GM12878 (cell line): Measurements from ENCODE around the gene MYO18B. TPM values are rescaled to one million over a fixed set of nuclear protein-coding genes. Genes with fewer than 3 reads are reported as not detected.

Experiments used
- ATAC-seq: fragments of 200-7000 bp; cut with Tn5 transposase; 3 replicates; pipeline ENCODE4 v1.9.1; 2020; ENCODE audit warnings: mild to moderate bottlenecking, moderate library complexity
- BruUV-seq: library from RNA; stranded (reverse); fragments of 400-500 nt; replicated peaks from 2 replicates; lab custom pipeline; 2021; lab: Mats Ljungman, UMichigan
- CTCF ChIA-PET: fragments of 300-600 bp; sonication (Branson Sonifier 250); formaldehyde crosslinking; extraction: SDS; loops from one replicate; lab custom pipeline; 2021; ENCODE audit warnings: inconsistent platforms; lab: Yijun Ruan, JAX
- POLR2A ChIA-PET: fragments of 350-600 bp; formaldehyde crosslinking; extraction: SDS; loops from one replicate; lab custom pipeline; 2021; ENCODE audit warnings: inconsistent platforms; lab: Charles Lee
- RAD21 ChIA-PET: fragments of 300-600 bp; sonication (Branson Sonifier 250); formaldehyde crosslinking; loops from one replicate; lab custom pipeline; 2023; ENCODE audit warnings: antibody characterized with exemption; ENCODE audit not compliant: unreplicated experiment; lab: Charles Lee
- SMC1A ChIA-PET: fragments of 300-600 bp; sonication (Branson Sonifier 250); formaldehyde crosslinking; loops from one replicate; lab custom pipeline; 2023; ENCODE audit not compliant: unreplicated experiment, uncharacterized antibody; lab: Charles Lee
- DNase-seq: peaks from one replicate; pipeline ENCODE4 v3.0.0-alpha.2; 2011; ENCODE audit warnings: low read depth, low spot score
- FAIRE-seq: peaks from 3 replicates; lab custom pipeline; 2011; peaks lifted over from hg19 to GRCh38; lab: Jason Lieb, UNC
- H2AFZ ChIP-seq: 2 replicates; pipeline ENCODE4 v1.6.0; 2011; ENCODE audit warnings: low read depth, low read length, control low read depth; ENCODE audit not compliant: control insufficient read depth
- H3K27ac ChIP-seq: 2 replicates; pipeline ENCODE4 v1.5.1; 2011; ENCODE audit warnings: control low read depth; ENCODE audit not compliant: control insufficient read depth, insufficient read depth
- H3K27me3 ChIP-seq, 2 experiments: replicated peaks in 1 of 2; 2 replicates each; pipeline versions ENCODE4 v1.6.0 to v1.6.1; 2011; ENCODE audit warnings: low read length in 1 of 2; ENCODE audit not compliant: control insufficient read depth in 2 of 2, insufficient read depth in 2 of 2
- H3K36me3 ChIP-seq, 2 experiments: 2 replicates each; pipeline ENCODE4 v1.5.1; 2011; ENCODE audit warnings: low read length in 1 of 2; ENCODE audit not compliant: control insufficient read depth in 2 of 2, insufficient read depth in 2 of 2
- H3K4me1 ChIP-seq: 2 replicates; pipeline ENCODE4 v1.6.1; 2011; ENCODE audit warnings: mild to moderate bottlenecking, low read length, moderate library complexity, mixed read lengths; ENCODE audit not compliant: control insufficient read depth, insufficient read depth
- H3K4me2 ChIP-seq: 2 replicates; pipeline ENCODE4 v1.6.0; 2011; ENCODE audit warnings: control low read depth; ENCODE audit not compliant: control insufficient read depth, insufficient read depth
- H3K4me3 ChIP-seq: fragments of 200-600 bp; sonication (generic); 2 replicates; pipeline ENCODE4 v1.5.1; 2016
- H3K79me2 ChIP-seq: 2 replicates; pipeline ENCODE4 v1.6.0; 2011; ENCODE audit warnings: low read length; ENCODE audit not compliant: control insufficient read depth, insufficient read depth
- H3K9ac ChIP-seq: 2 replicates; pipeline ENCODE4 v1.8.0; 2011; ENCODE audit warnings: low read length, control low read depth, mixed read lengths; ENCODE audit not compliant: control insufficient read depth, insufficient read depth
- H3K9me3 ChIP-seq: replicated peaks from 3 replicates; pipeline ENCODE4 v1.5.1; 2011; ENCODE audit warnings: mild to moderate bottlenecking, low read length; ENCODE audit not compliant: control insufficient read depth, insufficient read depth
- H4K20me1 ChIP-seq: 2 replicates; pipeline ENCODE4 v1.6.0; 2011; ENCODE audit not compliant: control insufficient read depth, insufficient read depth
- ASH2L ChIP-seq: fragments of 300-600, 200-600 bp; sonication (generic); IDR thresholded peaks from 2 replicates; pipeline ENCODE4 v1.6.1; 2017; ENCODE audit warnings: low read depth, mild to moderate bottlenecking, borderline replicate concordance
- CBX3 ChIP-seq: fragments of 200-600 bp; sonication (generic); IDR thresholded peaks from 2 replicates; pipeline ENCODE4 v1.6.1; 2016; ENCODE audit warnings: low read depth, borderline replicate concordance
- CEBPB ChIP-seq, 2 experiments: fragments of 150-350 bp in 1 of 2; IDR thresholded peaks; 2 replicates each; pipeline ENCODE4 v1.6.1; 2012 to 2014; ENCODE audit warnings: low read depth in 2 of 2, low read length in 2 of 2, borderline replicate concordance in 1 of 2, inconsistent platforms in 1 of 2
- KAT2A ChIP-seq: conservative IDR thresholded peaks from 2 replicates; pipeline ENCODE4 v1.6.1; 2011; ENCODE audit warnings: low read depth, low read length; ENCODE audit not compliant: control insufficient read depth
- MYB ChIP-seq: fragments of 150-350 bp; IDR thresholded peaks from 2 replicates; pipeline ENCODE4 v1.6.1; 2014; ENCODE audit warnings: mild to moderate bottlenecking, low read depth, low read length, borderline replicate concordance
- NFIC ChIP-seq: IDR thresholded peaks from 2 replicates; pipeline ENCODE4 v1.6.1; 2012; ENCODE audit warnings: low read depth, mild to moderate bottlenecking, inconsistent platforms, low read length, moderate library complexity
- POLR2AphosphoS5 ChIP-seq: IDR thresholded peaks from 2 replicates; pipeline ENCODE4 v1.6.1; 2011; ENCODE audit warnings: mild to moderate bottlenecking, low read length, inconsistent platforms
- WGBS: methylation state at CpG from one replicate; pipeline ENCODE4 v1.1.6; 2016; ENCODE audit warnings: low lambda C conversion rate; ENCODE audit not compliant: insufficient replicate concordance, insufficient coverage; ENCODE audit errors: missing lambda C conversion rate; 5-methylcytosine and 5-hydroxymethylcytosine counted together
- in situ Hi-C: fragments of 300-500 bp; cut with MboI; formaldehyde crosslinking; loops from 9 replicates; pipeline ENCODE4 v1.14.3; 2018; ENCODE audit warnings: mixed read lengths
- intact Hi-C: fragments of 100-400 bp; cut with micrococcal nuclease; formaldehyde crosslinking; loops from one replicate; pipeline ENCODE4 v1.14.2; 2022; ENCODE audit not compliant: unreplicated experiment
- polyA plus RNA-seq, 11 experiments: library from polyadenylated mRNA; depleted of rRNA in 4 of 11; unstranded in 6 of 11; stranded (reverse) in 5 of 11; fragments of >200 nt; fragmentation: Nextera tagmentation in 4 of 11; fragmentation: Illumina TruSeq in 1 of 11; extraction: Ambion mirVana in 4 of 11; extraction: Trizol in 1 of 11; gene quantifications; 1 replicate in 1 of 11; 2 replicates in 10 of 11; pipeline versions ENCODE4 v1.2.1 to v1.2.3, GENCODE V29; 2011 to 2016; ENCODE audit warnings: inconsistent platforms in 2 of 11, missing spikeins in 2 of 11, low read depth in 1 of 11
- total RNA-seq, 4 experiments: library from RNA; depleted of rRNA in 3 of 4; stranded (reverse); fragments of >200 nt in 3 of 4; fragmentation: Illumina TruSeq in 1 of 4; extraction: Trizol in 1 of 4; gene quantifications; 2 replicates each; pipeline versions ENCODE4 v1.2.1 to v1.2.3, GENCODE V29; 2013 to 2021
- TF ChIP-seq, protein P1 (sequence below): IDR thresholded peaks from 2 replicates; pipeline ENCODE4 v1.6.1; 2012; ENCODE audit warnings: low read length, inconsistent platforms
- TF ChIP-seq, protein P2 (sequence below): fragments of 450-650 bp; IDR thresholded peaks from 2 replicates; pipeline ENCODE4 v1.6.1; 2017; ENCODE audit warnings: antibody characterized with exemption, mild to moderate bottlenecking, moderate library complexity

The MYO18B gene
- total and polyA plus RNA-seq, 10 of the 15 experiments (the other 5 are each of a cell fraction or from before 2014, with no cell fraction given), result 0.05 to 2.1 (median 0.51) TPM; not detected in 1

DNA sequence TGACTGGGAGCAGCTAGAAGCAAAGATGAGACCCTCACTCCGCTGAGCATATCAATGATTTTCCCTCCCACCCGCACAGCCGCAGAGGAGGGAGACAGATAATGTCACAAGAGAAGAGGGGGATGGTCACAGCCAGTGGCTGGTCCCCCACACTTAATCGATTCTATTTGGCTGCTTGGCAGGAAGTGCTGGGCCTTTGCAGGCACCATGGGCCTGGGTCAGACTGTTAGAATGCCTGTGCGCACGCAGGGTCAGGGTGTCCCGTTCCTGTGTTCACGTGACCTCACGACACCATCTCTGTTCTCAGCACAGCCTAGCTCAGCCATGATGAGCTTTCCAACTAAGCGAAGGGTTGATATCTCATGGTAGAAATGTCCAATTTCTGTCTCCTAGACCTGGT, 107.0 kb downstream of the MYO18B start:
- BruUV-seq, result no TSS peak
- Histone ChIP-seq H3K4me2 (no peak overlapping the region), H3K9ac (no peak overlapping the region), H3K27me3 (no peaks in the 10 kb centered on the region), H3K27ac (no peak overlapping the region), H4K20me1 (no peaks in the 10 kb centered on the region), H3K36me3 (no peaks in the 10 kb centered on the region), H2AFZ (no peak overlapping the region), H3K9me3 (no peaks in the 10 kb centered on the region), H3K79me2 (no peaks in the 10 kb centered on the region), H3K4me3 (no peak overlapping the region), H3K4me1 (peaks cover 17% of the 10 kb centered on the region)
- CTCF ChIA-PET, result no interaction called here
- in situ Hi-C loops, result no loop called here
- TF ChIP-seq CEBPB (IDR thresholded peaks at IDR 0.05; ENCODE audit: borderline replicate concordance in 1 of 2, low read depth in 2 of 2, low read length in 2 of 2), result no peak
- no peak for TF ChIP-seq MYB
- TF ChIP-seq NFIC, result no peak
- no peak for TF ChIP-seq POLR2AphosphoS5
- no peak for TF ChIP-seq ASH2L
- TF ChIP-seq CBX3, result no peak
- TF ChIP-seq, protein P1, sequence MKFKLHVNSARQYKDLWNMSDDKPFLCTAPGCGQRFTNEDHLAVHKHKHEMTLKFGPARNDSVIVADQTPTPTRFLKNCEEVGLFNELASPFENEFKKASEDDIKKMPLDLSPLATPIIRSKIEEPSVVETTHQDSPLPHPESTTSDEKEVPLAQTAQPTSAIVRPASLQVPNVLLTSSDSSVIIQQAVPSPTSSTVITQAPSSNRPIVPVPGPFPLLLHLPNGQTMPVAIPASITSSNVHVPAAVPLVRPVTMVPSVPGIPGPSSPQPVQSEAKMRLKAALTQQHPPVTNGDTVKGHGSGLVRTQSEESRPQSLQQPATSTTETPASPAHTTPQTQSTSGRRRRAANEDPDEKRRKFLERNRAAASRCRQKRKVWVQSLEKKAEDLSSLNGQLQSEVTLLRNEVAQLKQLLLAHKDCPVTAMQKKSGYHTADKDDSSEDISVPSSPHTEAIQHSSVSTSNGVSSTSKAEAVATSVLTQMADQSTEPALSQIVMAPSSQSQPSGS, result no peak
- no peak for TF ChIP-seq KAT2A
- TF ChIP-seq, protein P2, sequence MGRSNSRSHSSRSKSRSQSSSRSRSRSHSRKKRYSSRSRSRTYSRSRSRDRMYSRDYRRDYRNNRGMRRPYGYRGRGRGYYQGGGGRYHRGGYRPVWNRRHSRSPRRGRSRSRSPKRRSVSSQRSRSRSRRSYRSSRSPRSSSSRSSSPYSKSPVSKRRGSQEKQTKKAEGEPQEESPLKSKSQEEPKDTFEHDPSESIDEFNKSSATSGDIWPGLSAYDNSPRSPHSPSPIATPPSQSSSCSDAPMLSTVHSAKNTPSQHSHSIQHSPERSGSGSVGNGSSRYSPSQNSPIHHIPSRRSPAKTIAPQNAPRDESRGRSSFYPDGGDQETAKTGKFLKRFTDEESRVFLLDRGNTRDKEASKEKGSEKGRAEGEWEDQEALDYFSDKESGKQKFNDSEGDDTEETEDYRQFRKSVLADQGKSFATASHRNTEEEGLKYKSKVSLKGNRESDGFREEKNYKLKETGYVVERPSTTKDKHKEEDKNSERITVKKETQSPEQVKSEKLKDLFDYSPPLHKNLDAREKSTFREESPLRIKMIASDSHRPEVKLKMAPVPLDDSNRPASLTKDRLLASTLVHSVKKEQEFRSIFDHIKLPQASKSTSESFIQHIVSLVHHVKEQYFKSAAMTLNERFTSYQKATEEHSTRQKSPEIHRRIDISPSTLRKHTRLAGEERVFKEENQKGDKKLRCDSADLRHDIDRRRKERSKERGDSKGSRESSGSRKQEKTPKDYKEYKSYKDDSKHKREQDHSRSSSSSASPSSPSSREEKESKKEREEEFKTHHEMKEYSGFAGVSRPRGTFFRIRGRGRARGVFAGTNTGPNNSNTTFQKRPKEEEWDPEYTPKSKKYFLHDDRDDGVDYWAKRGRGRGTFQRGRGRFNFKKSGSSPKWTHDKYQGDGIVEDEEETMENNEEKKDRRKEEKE, result no peak
- POLR2A ChIA-PET, result no interaction called here
- FAIRE-seq (no peak), DNase-seq (no peak), ATAC-seq (no peak)
- 78% methylated on average over 10 of the region's 10 CpGs for WGBS
- SMC1A ChIA-PET, result interaction anchor here (0.6 kb wide), 1 partner anchor 511 kb away, joined by 3 read pairs; no protein-coding TSS in a partner anchor
- RAD21 ChIA-PET, result no interaction called here
- intact Hi-C loops, result no loop called here
